Measurements from ENCODE around the gene SHOC2.

The SHOC2 gene

GRCh38 chr10:111007486-111007885 is 88.1 kb downstream of the SHOC2 start:
- H3K27ac ChIP-seq: no peak overlapping the region
- TF ChIP-seq ZFX (IDR thresholded peaks at IDR 0.05) (no peak), CTCF (conservative IDR thresholded peaks at IDR 0.05) (no peak)

- TF ChIP-seq ZFX (IDR thresholded peaks at IDR 0.05) (no peak), CTCF (conservative IDR thresholded peaks at IDR 0.05) (no peak)
- no peak overlapping the region for H3K27ac ChIP-seq
Measured at GRCh38 chr10:111015181-111015580, 95.8 kb downstream of the SHOC2 start.

- no peak overlapping the region for H3K27ac ChIP-seq
Measured at GRCh38 chr10:111017098-111017497, 97.7 kb downstream of the SHOC2 start.

GRCh38 chr10:111018021-111018420 is 98.6 kb downstream of the SHOC2 start:
- no peak overlapping the region for H3K27ac ChIP-seq
- TF ChIP-seq CTCF (conservative IDR thresholded peaks at IDR 0.05) (no peak), ZFX (IDR thresholded peaks at IDR 0.05) (no peak)

More at GRCh38 chr10:111017098-111017497, 97.7 kb downstream of the SHOC2 start:
- TF ChIP-seq ZFX (IDR thresholded peaks at IDR 0.05) (no peak), CTCF (conservative IDR thresholded peaks at IDR 0.05) (no peak)

GRCh38 chr10:111023060-111023459 is 103.7 kb downstream of the SHOC2 start:
- no peak overlapping the region for H3K27ac ChIP-seq
- TF ChIP-seq ZFX (IDR thresholded peaks at IDR 0.05) (no peak), CTCF (conservative IDR thresholded peaks at IDR 0.05) (no peak)

- no peak overlapping the region for H3K27ac ChIP-seq
- no peak for TF ChIP-seq ZFX (IDR thresholded peaks at IDR 0.05)
- TF ChIP-seq CTCF (conservative IDR thresholded peaks at IDR 0.05): no peak
Measured at GRCh38 chr10:111030042-111030750, 110.8 kb downstream of the SHOC2 start.

- no peak overlapping the region for H3K27ac ChIP-seq
Measured at GRCh38 chr10:111034598-111035310, 115.3 kb downstream of the SHOC2 start.

More at GRCh38 chr10:111034598-111035310, 115.3 kb downstream of the SHOC2 start:
- no peak for TF ChIP-seq ZFX (IDR thresholded peaks at IDR 0.05)
- TF ChIP-seq CTCF (conservative IDR thresholded peaks at IDR 0.05): no peak
